GM12872 (cell line): Measurements from ENCODE around the gene FAM240A.
A peak's percentile ranks its signal among the peaks of the same experiment; 100 is the strongest.

ENCODE experiments used
- CTCF ChIP-seq: IDR thresholded peaks from 3 replicates; pipeline ENCODE4 v1.5.1; 2011; ENCODE audit warnings: low read depth, mild to moderate bottlenecking, low read length, moderate library complexity; ENCODE audit not compliant: insufficient read depth

The FAM240A gene

GRCh38 chr3:46595819-46596314 is 16.5 kb upstream of the FAM240A start:
- no peak for TF ChIP-seq CTCF

GRCh38 chr3:46599590-46599989 is 12.7 kb upstream of the FAM240A start:
- no peak for TF ChIP-seq CTCF

- TF ChIP-seq CTCF = no peak
Observed at GRCh38 chr3:46603446-46604046, 8.8 kb upstream of the FAM240A start.

- TF ChIP-seq CTCF = no peak
Observed at GRCh38 chr3:46604127-46604526, 8.2 kb upstream of the FAM240A start.

GRCh38 chr3:46607603-46608028 is 4.7 kb upstream of the FAM240A start:
- 0 out of 3 replicates have a peak, but pooled peaks have one; percentile 6 for TF ChIP-seq CTCF

- TF ChIP-seq CTCF = no peak
Observed at GRCh38 chr3:46609212-46609721, 3.1 kb upstream of the FAM240A start.

DNA sequence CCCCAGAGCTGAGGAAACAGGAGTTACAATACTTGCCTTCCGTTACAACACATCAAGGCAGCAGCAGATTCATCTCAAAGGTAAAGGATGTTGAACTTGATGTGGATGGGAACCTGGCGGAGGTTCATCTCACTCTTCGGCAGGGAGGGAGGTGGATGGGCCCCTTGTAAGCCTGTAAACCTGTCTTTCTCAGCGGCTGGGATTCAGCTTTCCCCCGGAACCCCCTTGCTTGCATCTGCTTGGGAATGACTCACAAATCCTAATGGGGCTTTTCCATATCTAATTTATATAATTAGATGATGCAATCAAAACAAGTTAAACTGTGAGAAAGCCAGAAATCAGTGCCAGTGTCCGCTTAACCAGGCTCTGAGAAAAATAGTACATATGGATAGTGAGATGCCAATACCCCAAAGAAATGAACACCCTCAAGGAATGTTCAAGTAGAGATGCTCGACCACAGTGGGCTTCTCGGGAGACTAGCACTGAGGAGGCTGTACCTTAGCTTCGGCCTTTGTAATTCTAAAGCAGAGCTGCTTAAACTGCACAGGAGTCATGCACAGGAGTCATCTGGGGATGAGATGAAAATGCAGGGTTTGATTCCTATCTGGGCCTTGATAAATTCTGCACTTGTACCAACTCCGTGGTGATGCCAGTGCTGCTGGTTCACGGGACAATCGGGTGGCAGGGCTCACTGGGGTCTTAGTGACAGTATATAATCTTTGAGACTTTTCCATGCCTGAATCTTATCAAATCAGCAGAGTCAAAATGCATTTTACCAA is 2.2 kb upstream of the FAM240A start:
- no peak for TF ChIP-seq CTCF
